GM12892 (cell line): ENCODE results near the gene CATSPER1. TPM values are rescaled to one million over a fixed set of nuclear protein-coding genes. Genes with fewer than 3 reads are reported as not detected.

Experiments used
- DNase-seq: peaks from one replicate; pipeline ENCODE4 v3.0.0; 2011; ENCODE audit not compliant: insufficient read length
- FAIRE-seq: peaks from 2 replicates; lab custom pipeline; 2011; peaks lifted over from hg19 to GRCh38; lab: Jason Lieb, UNC
- POLR2A ChIP-seq: IDR thresholded peaks from 2 replicates; pipeline ENCODE4 v1.6.1; 2011; ENCODE audit warnings: low read depth, low read length, control low read depth
- POLR2AphosphoS5 ChIP-seq: IDR thresholded peaks from 2 replicates; pipeline ENCODE4 v1.6.1; 2011; ENCODE audit warnings: low read depth, low read length, control low read depth
- TAF1 ChIP-seq: IDR thresholded peaks from 2 replicates; pipeline ENCODE4 v1.6.1; 2011; ENCODE audit warnings: low read depth, mild to moderate bottlenecking, control low read depth, low read length, borderline replicate concordance
- polyA plus RNA-seq: library from polyadenylated mRNA; unstranded; fragments of >200 nt; gene quantifications from one replicate; pipeline ENCODE4 v1.2.1, GENCODE V29; 2012; ENCODE audit warnings: missing spikeins, inconsistent platforms; ENCODE audit not compliant: missing spikeins

Gene CATSPER1
- not detected for polyA plus RNA-seq

- no peak for DNase-seq
- TF ChIP-seq POLR2AphosphoS5 = no peak
- TF ChIP-seq POLR2A = no peak
- no peak for TF ChIP-seq TAF1
- peak; percentile 66 for FAIRE-seq
These were observed at the start of gene CATSPER1 for GRCh38 chr11:66026017-66026529. TSS of gene CATSPER1 (minus strand) at chr11:66026479. CDS start at chr11:66026379, 100 bp downstream.

- no peak for FAIRE-seq
- DNase-seq = no peak
- TF ChIP-seq POLR2AphosphoS5 = no peak
- TF ChIP-seq TAF1 = no peak
- no peak for TF ChIP-seq POLR2A
These were observed 49.0 kb upstream of the CATSPER1 start for GRCh38 chr11:66075273-66075672.

- DNase-seq = no peak
- TF ChIP-seq POLR2AphosphoS5 (no peak), POLR2A (no peak), TAF1 (no peak)
- FAIRE-seq = no peak
These were observed 47.4 kb upstream of the CATSPER1 start for GRCh38 chr11:66073669-66074068.

- FAIRE-seq = no peak
These were observed 46.2 kb upstream of the CATSPER1 start for GRCh38 chr11:66072518-66072917.

GRCh38 chr11:66072081-66072480, 45.8 kb upstream of the CATSPER1 start:
- TF ChIP-seq TAF1 (no peak), POLR2A (no peak), POLR2AphosphoS5 (no peak)
- DNase-seq (no peak), FAIRE-seq (peak; percentile 38)

More at GRCh38 chr11:66072518-66072917, 46.2 kb upstream of the CATSPER1 start:
- DNase-seq = no peak
- TF ChIP-seq POLR2A = no peak
- no peak for TF ChIP-seq POLR2AphosphoS5
- no peak for TF ChIP-seq TAF1

DNA sequence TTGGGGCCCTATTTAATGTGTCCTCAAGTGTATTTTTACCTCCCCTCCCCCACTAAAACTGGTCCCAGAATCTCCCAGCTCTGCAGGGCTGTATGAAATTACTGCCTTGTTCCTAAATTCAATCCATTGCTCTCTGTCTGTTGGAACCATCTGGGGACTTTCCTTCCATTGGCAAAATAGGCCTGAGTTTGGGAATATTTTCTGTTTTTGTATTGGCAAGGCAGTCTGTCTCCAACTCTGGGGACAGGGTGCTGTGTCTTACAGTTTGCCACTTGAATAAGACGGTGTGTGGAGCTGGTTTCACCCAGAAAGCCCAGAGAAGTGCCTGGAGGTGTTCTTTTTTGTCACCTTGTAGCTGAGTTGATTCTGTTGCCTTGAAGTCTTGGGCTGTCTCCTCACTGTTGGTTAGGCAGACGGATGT, 45.1 kb upstream of the CATSPER1 start:
- FAIRE-seq (peak; percentile 68), DNase-seq (no peak)
- TF ChIP-seq TAF1 (no peak), POLR2A (no peak), POLR2AphosphoS5 (no peak)

- FAIRE-seq (no peak), DNase-seq (peak; percentile 40)
- TF ChIP-seq POLR2AphosphoS5 = no peak
These were observed 44.5 kb upstream of the CATSPER1 start for GRCh38 chr11:66070604-66071380.

DNA sequence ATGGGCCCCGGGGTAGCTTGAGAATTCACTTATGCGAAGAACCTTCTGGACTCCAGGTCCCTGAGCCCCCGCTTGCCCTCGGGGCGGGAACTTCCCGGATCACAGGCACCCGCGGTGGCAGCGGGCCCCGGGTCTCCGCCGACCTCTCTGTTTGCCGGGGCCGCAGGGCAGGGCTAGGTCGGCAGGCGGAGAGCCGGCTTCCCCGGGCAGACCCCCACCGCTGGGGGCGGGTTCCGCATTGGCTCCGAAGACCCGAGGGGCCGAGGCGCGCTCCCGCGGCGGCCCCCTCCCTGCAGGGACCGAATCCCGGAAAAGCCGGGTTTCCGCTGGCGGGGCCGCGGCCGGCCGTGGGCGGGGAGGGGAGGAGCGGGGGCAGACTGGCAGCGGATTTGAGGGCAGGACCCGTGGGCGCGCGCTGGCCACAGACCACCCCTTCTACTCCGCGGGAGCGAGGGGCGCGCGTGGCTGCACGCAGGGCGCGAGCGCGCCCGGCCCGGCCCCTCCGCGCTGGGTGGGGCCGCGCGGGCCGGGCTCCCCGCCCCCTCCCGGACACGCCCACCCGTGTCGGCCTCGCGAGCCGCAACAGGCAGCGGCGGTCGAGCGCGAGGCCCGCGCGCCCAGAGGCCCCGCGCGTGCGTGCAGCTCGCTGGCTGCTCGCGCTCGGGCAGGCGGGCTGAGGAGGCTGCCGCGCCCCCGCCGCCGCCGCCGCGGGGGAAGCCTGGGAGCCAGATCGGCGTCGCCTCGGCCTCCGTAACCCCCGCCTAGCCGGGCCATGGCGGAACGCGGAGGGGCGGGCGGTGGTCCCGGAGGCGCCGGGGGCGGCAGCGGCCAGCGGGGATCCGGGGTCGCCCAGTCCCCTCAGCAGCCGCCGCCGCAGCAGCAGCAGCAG, 43.7 kb upstream of the CATSPER1 start, which contains the start of gene PACS1:
TSS of gene PACS1 (plus strand) at position 558 of the 889 bp plus-strand sequence. CDS start at position 773, 215 bp downstream.
- FAIRE-seq = peak; percentile 95
- TF ChIP-seq POLR2AphosphoS5 (peak; percentile 30; the same call in 1 of the 2 replicates), TAF1 (no peak), POLR2A (peak; percentile 34; the same call in 1 of the 2 replicates)
- peak; percentile 78 for DNase-seq

- FAIRE-seq (no peak), DNase-seq (no peak)
- TF ChIP-seq TAF1 = no peak
- TF ChIP-seq POLR2A = 0 out of 2 replicates have a peak, but pooled peaks have one; percentile 9
- no peak for TF ChIP-seq POLR2AphosphoS5
These were observed 42.8 kb upstream of the CATSPER1 start for GRCh38 chr11:66068923-66069714.

DNA sequence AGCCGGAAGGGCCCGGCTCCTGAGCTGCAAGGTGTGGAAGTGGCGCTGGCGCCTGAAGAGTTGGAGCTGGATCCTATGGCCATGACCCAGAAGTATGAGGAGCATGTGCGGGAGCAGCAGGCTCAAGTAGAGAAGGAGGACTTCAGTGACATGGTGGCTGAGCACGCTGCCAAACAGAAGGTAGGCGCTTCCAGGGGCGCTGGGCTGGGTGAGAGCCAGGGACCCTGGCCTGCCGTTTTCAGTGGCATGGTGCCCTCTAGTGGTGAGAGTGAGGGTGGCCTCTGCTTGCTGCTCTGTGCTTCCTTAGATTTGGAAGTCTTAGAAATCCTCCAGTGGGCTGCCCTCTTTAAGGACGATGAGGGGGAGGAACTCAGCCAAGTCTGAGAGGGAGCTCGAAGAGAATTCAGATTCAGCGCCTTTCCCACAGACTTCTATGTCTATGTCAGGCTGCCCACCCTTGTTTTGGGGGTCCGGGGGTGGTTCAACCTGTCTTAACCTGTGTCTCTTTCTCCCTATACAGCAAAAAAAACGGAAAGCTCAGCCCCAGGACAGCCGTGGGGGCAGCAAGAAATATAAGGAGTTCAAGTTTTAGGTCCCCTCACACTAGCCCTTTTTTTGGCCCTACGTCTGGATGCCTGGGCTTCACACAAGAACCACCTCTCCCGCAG, 42.0 kb upstream of the CATSPER1 start:
- FAIRE-seq (peak; percentile 48), DNase-seq (peak; percentile 60)
- no peak for TF ChIP-seq TAF1
- no peak for TF ChIP-seq POLR2AphosphoS5
- TF ChIP-seq POLR2A = no peak

GRCh38 chr11:66067640-66068039, 41.4 kb upstream of the CATSPER1 start:
- FAIRE-seq = no peak
- no peak for TF ChIP-seq POLR2AphosphoS5
- TF ChIP-seq TAF1 = no peak
- no peak for TF ChIP-seq POLR2A
- DNase-seq = no peak
